Stimulated activated CD4-positive, alpha-beta T cell treated with anti-CD3 and anti-CD28 coated beads, TNF-alpha, amount 100 ng/mL, for 48 hours (primary cell): ENCODE results near the gene GARIN3.

Experiments used
- DNase-seq, 3 donors: peaks; one replicate each; pipeline ENCODE4 v3.0.0-alpha.2; 2020; ENCODE audit warnings: low read depth in 3 of 3

GARIN3 gene

GRCh38 chr5:157148734-157149615 lies 17.1 kb downstream of the GARIN3 start:
- DNase-seq = peak; percentile 65 to 82 (median 78)

DNA sequence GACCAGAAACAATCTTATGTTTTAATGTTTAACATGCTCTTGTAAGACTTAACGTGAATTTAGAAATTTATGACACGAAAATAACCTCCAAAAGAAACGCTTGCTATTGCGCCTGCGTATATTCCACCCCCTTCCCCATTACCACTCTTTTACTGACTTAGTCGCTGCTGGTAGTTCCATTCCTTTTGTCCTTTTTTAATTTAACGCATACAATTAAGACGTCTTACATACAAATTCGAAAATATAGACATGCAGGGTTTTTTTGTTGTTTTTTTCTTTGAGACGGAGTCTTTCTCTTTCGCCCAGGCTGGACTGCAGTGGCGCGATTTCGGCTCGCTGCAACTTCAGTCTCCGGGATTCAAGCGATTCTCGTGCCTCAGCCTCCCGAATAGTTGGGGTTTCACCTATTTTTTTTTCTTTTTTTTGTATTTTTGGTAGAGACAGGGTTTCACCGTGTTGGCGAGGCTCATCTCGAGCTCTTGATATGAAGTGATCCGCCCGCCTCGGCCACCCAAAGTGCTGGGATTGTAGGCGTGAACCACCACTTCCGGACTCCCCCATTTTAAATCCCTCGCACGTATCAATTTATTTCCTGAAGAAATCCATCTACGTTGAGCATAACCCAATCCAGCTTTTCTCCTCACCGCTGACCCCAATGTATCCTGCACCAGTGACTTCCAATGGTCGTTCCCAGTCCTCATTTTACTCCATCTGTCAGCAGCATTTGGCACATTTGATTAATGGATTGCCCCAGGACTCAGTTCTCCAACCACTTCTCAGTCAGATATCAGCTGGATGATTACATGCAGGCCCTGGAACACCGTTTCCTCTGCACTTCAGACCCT lies 22.7 kb downstream of the GARIN3 start:
- DNase-seq = no peak

DNA sequence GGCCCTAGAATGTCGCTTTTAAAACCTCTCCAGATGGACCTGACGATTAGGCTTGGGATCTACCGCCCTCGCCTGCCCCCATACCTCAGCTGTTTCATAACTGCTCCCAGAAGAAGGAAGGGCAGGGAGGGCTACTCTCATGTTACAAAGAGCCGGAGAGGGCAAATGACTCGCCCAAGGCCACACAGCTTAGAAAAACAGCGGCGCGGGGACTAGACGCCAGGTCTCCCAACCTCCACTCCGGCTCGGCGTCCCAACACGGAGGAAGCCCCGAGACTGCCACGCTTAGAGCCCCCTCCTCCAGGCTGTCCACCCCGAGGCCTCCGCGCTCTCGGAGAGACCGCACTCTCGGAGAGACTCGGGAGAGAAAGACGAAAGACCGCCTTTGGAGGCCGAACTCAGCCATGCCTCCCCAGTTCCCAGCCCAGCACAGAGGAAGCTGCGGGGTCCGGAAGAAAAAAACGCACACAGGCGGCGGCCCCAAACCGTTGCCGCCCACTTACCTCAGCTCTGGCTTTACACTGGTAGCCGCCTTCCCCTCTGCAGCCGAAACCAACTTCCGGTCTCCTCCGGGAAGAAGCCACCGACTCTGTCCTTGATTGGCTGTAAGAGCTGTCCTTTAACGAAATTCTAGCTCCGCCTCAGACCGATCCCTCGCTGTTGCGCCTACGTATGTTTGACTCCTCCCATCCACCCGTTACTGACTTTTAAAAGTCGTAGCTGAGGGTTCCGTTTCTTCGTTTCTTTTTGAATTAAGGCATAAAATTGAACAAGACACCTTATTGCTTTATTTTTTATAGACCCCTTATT lies 23.5 kb downstream of the GARIN3 start, which contains the start of gene MED7:
Gene MED7 (minus strand): TSS at position 549 of the 810 bp plus-strand sequence. CDS start 3,434 bp downstream, outside the sequence.
- peak; percentile 81 to 90 (median 88) for DNase-seq

DNA sequence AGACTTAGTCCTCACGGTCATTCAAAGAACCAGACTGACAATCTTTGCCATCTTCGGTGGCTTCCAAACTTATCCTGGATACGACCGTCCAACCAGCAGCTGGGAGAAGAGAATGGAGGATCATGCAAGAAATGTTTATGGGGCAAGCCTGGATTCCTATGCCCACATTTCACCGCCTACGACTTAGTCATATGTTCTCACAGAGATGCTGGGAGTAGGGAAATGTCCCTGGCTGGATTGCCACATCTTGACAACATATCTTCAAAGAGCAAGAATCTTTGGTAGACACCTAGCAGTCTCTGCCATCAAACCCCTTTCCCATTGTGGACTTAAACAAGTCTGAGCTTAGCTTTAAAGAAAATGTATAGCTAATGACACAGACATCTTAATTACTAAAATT lies 28.4 kb downstream of the GARIN3 start:
- DNase-seq = no peak

GRCh38 chr5:157132281-157132612 lies 33.8 kb downstream of the GARIN3 start:
- no peak for DNase-seq

DNA sequence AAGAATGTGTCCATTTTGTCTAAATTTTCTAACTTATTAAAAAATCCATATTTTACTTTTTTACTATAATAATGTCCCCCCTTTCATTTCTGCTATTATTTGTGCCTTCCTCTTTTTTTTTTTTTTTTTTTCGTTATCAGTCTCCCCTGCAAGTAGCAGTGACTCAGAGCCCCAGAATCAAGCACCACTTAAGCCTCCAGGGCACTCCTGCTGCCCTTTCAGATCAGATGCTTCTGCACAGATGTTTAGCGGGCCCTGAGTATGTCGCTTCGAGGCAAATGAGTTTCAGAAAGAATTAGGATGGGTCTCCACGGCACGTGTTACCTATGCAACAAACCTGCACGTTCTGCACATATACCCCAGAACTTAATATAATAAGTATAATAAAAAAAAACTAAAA lies 35.1 kb downstream of the GARIN3 start:
- no peak for DNase-seq

DNA sequence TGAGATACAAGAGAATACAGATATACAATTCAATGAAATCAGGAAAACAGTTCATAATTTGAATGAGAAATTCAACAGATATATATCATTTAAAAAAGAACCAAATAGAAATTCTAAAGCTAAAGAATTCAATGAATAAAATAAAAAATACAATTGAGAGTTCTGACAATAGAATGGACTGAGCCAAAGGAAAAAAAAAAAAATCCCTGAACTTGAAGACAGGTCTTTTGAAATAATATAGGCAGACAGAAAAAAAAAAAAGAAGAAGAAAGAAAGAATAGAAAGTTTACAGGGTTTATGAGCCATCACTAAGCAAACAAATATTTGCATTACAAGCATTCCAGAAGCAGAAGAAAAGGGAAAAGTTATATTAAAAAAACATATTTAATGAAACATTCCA lies 44.4 kb downstream of the GARIN3 start:
- no peak for DNase-seq

GRCh38 chr5:157120102-157120501 lies 46.0 kb downstream of the GARIN3 start:
- DNase-seq = no peak

DNA sequence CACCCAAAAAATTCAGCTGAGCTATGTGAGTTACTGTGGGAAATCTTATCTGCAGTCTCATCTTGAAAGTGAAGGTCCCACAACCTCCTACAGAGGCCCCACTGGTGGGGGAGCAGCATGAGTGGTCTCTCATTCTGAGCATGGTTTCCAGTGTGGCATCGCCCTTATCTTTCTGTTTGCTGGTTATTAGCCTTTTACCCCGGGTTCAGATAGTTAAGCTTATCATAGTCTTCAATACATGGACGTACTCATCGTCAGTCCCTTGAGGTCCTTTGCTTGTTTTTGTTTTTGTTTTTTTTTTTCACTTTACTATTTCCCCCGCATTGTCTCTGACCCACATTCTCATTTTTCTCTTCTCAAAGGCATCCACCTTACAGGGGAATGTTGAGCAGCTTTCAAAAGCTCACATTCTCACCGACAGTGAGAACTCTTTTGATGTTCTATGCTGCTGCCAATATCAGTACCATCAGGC lies 49.5 kb downstream of the GARIN3 start:
- peak in 1 of 3 donors; percentile 13 for DNase-seq

DNA sequence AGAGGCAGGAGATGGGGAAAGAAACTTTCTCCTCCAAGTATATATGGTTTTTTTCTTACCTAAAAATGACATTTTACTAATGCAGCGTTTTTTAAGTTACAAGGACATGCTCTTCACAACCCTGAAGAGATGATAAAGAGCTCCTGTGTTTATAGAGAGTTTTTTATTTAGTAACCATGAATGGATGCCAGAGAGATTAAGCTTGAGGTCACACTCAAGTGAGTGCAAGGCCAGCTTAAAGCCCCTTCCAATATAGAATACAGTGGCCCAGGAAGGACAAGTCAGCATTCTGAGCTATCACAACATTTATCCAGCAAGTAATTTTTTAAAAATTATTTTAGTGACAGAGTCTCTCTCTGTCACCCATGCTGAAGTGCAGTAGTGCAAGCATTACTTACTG lies 50.6 kb downstream of the GARIN3 start:
- DNase-seq = no peak

DNA sequence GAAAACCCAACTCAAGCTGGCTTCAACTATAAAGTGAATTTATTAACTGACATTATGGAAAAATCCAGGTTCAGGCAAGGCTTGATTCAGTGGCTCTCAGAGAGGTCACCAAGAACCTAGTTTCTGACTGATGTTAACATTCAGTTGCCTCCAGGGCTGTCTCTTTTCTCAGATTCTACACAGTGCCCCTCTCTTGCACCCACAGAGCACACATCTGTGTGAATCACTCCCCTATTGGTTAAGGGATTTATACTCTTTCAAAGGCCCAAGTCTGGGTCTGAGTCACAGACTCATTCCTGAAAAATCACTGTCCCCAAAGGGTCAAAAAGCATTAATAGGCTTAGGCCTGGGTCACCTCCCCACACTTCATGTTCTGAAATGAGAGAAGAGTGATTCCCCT lies 51.1 kb downstream of the GARIN3 start:
- DNase-seq = no peak

DNA sequence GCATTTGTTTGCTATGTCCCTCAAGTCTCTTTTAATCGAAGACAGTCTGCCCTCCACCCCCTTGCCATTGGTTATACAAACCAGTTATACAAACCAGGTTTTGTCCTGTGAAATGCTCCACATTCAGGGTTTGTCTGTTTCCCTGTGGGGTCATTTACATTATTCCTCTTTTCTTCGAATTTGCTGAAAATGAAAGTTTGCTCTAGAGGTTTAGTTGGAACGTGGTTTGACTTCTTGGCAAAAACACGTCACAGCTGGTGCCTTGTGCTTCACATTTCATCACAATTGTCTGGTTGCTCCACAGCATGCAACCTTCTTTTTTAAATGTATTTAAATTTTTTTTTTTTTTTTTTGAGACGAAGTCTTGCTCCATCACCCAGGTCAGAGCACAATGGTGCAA lies 53.1 kb downstream of the GARIN3 start:
- DNase-seq = no peak
